HG02759 (cell line): Measurements from ENCODE around the gene FAM98C.
"Not testable (repeated sequence)": the region's sequence is repeated elsewhere in the genome, so short reads cannot be mapped to it uniquely, and the experiment has no call there.

ENCODE experiments used
- ATAC-seq: cut with Tn5 transposase; IDR thresholded peaks from one replicate; pipeline ENCODE4 v1.9.1; 2021; ENCODE audit warnings: mild to moderate bottlenecking, moderate library complexity; ENCODE audit not compliant: unreplicated experiment

Gene FAM98C

GRCh38 chr19:38395381-38396114 is 7.3 kb upstream of the FAM98C start:
- ATAC-seq = no peak

GRCh38 chr19:38399081-38399480 is 3.8 kb upstream of the FAM98C start:
- ATAC-seq = no peak

- no peak for ATAC-seq
Measured at GRCh38 chr19:38399537-38399936, 3.4 kb upstream of the FAM98C start.

DNA sequence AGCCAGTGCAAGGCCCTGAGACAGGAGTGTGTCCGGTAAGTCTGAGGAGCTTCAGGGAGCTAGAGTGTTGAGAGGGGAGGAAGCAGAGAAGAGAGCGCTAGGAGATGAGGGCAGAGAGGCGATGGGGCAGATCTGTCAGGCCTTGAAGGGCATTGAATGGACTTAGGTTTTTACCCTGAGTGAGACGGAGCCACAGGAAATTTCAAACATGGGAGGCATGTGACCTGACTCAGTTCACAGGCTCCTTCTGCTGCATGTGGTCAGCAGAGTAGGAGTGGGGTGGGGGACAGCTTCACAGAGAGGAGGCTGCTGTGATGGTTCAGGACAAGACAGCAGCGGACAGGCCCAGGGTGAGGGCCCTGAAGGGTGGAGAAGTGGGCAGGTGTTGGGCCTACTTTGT is 2.5 kb upstream of the FAM98C start:
- no peak for ATAC-seq

DNA sequence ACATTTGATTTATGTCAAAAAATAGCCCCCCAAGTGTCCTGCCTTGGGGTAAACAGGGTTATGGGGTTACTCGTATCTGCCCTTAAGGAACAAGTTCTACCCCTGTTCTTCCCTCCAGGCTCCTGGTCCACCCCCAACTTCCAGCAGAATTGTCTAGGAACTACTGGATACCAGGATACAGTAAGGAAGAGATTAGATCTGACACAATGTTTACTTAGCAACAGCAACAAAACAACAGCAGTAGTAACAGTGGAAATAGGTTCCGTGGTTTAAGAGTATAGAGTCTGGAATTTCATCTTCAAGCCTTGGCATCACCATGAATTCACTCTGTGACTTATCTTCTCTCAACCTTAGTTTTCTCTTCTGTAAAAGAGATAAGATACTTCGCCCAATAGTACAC is 1.7 kb upstream of the FAM98C start:
- no peak for ATAC-seq

- ATAC-seq = peak; percentile 1
Measured at GRCh38 chr19:38402623-38402966, 298 bp upstream of the FAM98C start.

- ATAC-seq = no peak
Measured at GRCh38 chr19:38404858-38405257, 2.0 kb downstream of the FAM98C start.

DNA sequence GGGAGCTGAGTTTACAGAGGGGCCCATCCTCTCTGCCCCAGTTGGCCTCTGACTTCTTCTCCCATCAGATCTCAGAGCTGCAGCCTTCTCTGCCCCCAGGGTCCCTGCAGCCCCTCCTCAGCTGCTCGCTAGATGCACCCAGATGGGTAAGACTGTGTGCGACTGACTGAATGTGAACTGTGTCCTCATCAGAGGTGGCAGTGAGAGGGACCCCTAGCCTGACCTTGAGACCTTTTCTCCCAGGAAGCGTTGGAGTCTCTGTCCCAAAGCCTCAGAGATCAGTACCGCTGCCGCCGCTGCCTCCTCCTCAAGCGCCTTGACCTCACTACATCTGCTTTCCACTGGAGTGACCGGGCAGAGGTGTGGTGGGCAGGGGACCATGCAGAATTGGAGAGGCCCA is 2.4 kb downstream of the FAM98C start:
- ATAC-seq = no peak

DNA sequence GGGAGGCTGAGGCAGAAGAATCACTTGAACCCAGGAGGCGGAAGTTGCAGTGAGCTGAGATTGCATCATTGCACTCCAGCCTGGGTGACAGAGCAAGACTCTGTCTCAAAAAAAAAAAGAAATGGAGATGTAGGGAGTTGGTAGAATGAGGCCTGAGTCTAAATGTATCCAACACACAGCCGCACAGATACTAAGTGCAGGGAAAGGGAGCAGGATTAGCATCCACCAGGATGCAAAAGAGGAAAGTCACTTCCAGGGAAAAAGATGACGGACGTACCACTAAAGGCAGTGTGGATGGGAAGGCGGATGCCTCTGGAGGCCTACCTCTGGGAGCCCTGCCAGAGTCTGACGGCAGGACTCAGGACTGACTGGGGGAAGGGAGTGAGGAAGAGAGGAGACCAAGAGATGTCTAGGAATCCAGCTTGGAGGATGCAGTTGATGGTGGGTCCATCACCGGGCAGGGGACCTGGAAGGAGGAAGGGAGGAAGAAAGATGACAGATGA is 6.8 kb downstream of the FAM98C start:
- ATAC-seq = no peak

DNA sequence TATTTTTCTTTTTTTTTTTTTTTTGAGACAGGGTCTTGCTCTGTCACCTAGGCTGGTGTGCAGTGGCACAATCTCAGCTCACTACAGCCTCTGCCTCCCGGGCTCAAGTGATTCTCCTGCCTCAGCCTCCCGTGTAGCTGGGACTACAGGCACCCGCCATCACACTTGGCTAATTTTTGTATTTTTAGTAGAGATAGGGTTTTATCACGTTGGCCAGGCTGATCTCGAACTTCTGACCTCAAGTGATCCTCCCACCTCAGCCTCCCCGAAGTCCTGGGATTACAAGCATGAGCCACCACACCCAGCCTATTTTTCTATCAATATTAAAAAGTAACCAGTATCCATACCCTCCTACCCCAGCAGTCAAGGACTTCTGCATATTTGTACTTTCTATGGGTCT is 7.5 kb downstream of the FAM98C start:
- not testable (repeated sequence) for ATAC-seq

- ATAC-seq = no peak
Measured at GRCh38 chr19:38411041-38411712, 8.3 kb downstream of the FAM98C start.

DNA sequence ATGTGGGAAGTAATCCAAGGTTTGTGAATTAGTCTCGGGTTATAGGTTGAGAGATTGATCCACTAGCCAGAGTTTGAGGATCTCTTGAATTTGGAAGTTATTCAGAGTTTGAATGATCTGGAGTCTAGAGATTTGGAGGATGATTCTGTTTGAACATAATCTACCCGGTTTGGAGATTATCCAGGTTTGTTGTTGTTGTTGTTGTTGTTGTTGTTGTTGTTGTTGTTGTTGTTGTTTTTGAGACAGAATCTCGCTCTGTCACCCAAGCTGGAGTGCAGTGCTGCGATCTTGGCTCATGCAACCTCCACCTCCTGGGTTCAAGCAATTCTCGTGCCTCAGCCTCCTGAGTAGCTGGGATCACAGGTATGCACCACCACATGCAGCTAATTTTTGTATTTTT is 9.0 kb downstream of the FAM98C start:
- ATAC-seq = not testable (repeated sequence)

GRCh38 chr19:38412491-38412890 is 9.6 kb downstream of the FAM98C start:
- no peak for ATAC-seq

DNA sequence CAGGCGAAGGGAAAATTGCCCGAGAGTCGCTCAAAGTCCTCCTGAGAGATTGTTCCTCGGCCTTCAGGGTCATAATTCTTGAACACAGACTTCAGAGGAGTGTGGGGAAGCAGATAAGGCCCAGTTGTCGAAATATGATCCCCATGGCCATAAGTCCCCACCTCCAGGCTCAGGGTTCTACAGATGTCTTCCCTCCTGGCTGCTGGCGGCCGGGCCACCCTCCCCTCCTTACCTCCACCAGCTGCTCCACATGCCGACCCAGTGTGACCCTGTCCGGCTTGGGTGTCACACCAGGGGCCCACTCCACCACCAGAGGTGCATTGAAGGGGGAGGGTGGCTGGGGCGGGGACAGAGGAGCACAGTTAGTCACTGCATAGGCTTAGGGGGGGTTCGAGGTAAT is 10.1 kb downstream of the FAM98C start:
- ATAC-seq = no peak

- ATAC-seq = no peak
Measured at GRCh38 chr19:38413416-38413815, 10.5 kb downstream of the FAM98C start.

- no peak for ATAC-seq
Measured at GRCh38 chr19:38417146-38417543, 14.3 kb downstream of the FAM98C start.

GRCh38 chr19:38417544-38418506 is 14.9 kb downstream of the FAM98C start:
- ATAC-seq = no peak

GRCh38 chr19:38420935-38421334 is 18.0 kb downstream of the FAM98C start:
- no peak for ATAC-seq

GRCh38 chr19:38421856-38422255 is 19.0 kb downstream of the FAM98C start:
- no peak for ATAC-seq

DNA sequence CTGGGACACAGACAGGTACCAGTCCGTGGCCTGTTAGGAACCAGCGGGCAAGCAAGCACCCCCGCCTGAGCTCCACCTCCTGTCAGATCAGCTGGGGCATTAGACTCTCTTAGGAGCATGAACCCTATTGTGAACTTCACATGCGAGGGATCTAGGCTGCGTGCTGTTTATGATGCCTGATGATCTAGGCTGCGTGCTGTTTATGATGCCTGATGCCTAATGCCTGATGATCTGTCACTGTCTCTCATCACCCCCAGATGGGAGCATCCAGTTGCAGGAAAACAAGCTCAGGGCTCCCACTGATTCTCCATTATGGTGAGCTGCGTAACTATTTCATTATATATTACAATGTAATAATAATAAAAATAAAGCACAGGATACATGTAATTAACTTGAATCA is 19.5 kb downstream of the FAM98C start:
- ATAC-seq = no peak

GRCh38 chr19:38424272-38424671 is 21.4 kb downstream of the FAM98C start:
- no peak for ATAC-seq
